Hepatocyte (in vitro differentiated cells): ENCODE data around the gene DPP9. TPM values are rescaled to one million over a fixed set of nuclear protein-coding genes. Genes with fewer than 3 reads are reported as not detected.

Experiments used
- DNase-seq: peaks from one replicate; pipeline ENCODE4 v3.0.0-alpha.2; 2016; ENCODE audit warnings: low spot score
- H2AFZ ChIP-seq: fragments of 200-600 bp; sonication (generic); 2 replicates; pipeline ENCODE4 v1.6.0; 2016; ENCODE audit warnings: antibody characterized with exemption, mild to moderate bottlenecking
- H3K27ac ChIP-seq: fragments of 200-600 bp; sonication (generic); 2 replicates; pipeline ENCODE4 v1.5.1; 2016; ENCODE audit warnings: mild to moderate bottlenecking
- H3K27me3 ChIP-seq: fragments of 200-600 bp; sonication (generic); 2 replicates; pipeline ENCODE4 v1.6.1; 2016
- H3K36me3 ChIP-seq: fragments of 200-600 bp; sonication (generic); replicated peaks from 2 replicates; pipeline ENCODE4 v1.5.1; 2016; ENCODE audit warnings: low read depth; ENCODE audit not compliant: insufficient read depth
- H3K4me1 ChIP-seq: fragments of 200-600 bp; sonication (generic); 2 replicates; pipeline ENCODE4 v1.5.1; 2016; ENCODE audit warnings: mild to moderate bottlenecking, moderate library complexity; ENCODE audit not compliant: insufficient read depth
- H3K4me2 ChIP-seq: fragments of 200-600 bp; sonication (generic); 2 replicates; pipeline ENCODE4 v1.6.0; 2016
- H3K4me3 ChIP-seq: fragments of 200-600 bp; sonication (generic); 2 replicates; pipeline ENCODE4 v1.5.1; 2016; ENCODE audit warnings: mild to moderate bottlenecking
- H3K79me2 ChIP-seq: fragments of 200-600 bp; sonication (generic); 2 replicates; pipeline ENCODE4 v1.6.0; 2017; ENCODE audit warnings: mild to moderate bottlenecking
- H3K9me2 ChIP-seq: fragments of 200-600 bp; sonication (generic); replicated peaks from 2 replicates; pipeline ENCODE4 v1.6.0; 2017; ENCODE audit warnings: mild to moderate bottlenecking; ENCODE audit not compliant: insufficient read depth
- H3K9me3 ChIP-seq: fragments of 200-600 bp; sonication (generic); 2 replicates; pipeline ENCODE4 v1.5.1; 2016; ENCODE audit warnings: low read depth, mild to moderate bottlenecking
- H4K20me1 ChIP-seq: fragments of 200-600 bp; sonication (generic); 2 replicates; pipeline ENCODE4 v1.6.0; 2016; ENCODE audit warnings: mild to moderate bottlenecking; ENCODE audit not compliant: insufficient read depth, poor library complexity, severe bottlenecking
- CTCF ChIP-seq: fragments of 200-600 bp; sonication (generic); IDR thresholded peaks from 2 replicates; pipeline ENCODE4 v1.5.1; 2016; ENCODE audit warnings: antibody characterized with exemption, mild to moderate bottlenecking; ENCODE audit not compliant: poor library complexity
- EZH2 ChIP-seq: fragments of 200-600 bp; sonication (generic); IDR thresholded peaks from 2 replicates; pipeline ENCODE4 v1.6.1; 2016; ENCODE audit warnings: antibody characterized with exemption, mild to moderate bottlenecking, borderline replicate concordance
- EZH2phosphoT487 ChIP-seq: fragments of 200-600 bp; sonication (generic); IDR thresholded peaks from one replicate; pipeline ENCODE4 v1.6.1; 2018; ENCODE audit warnings: antibody characterized with exemption, mild to moderate bottlenecking, low read depth, moderate library complexity; ENCODE audit not compliant: unreplicated experiment, severe bottlenecking
- WGBS: methylation state at CpG from one replicate; pipeline ENCODE4 v1.1.6; 2016; ENCODE audit warnings: low lambda C conversion rate; ENCODE audit errors: missing lambda C conversion rate; 5-methylcytosine and 5-hydroxymethylcytosine counted together
- polyA plus RNA-seq: library from polyadenylated mRNA; unstranded; fragments of >200 nt; fragmentation: Nextera tagmentation; extraction: Ambion mirVana; gene quantifications from 2 replicates; pipeline ENCODE4 v1.2.1, GENCODE V29; 2016
- total RNA-seq: library from RNA; depleted of rRNA; stranded (reverse); fragments of >200 nt; gene quantifications from 2 replicates; pipeline ENCODE4 v1.2.3, GENCODE V29; 2014

The DPP9 gene
- total and polyA plus RNA-seq, 2 experiments from 2014 or later: 27.6 to 32.7 TPM

- 96% methylated on average over 4 of the region's 4 CpGs for WGBS
- H2AFZ ChIP-seq: no peak overlapping the region
- TF ChIP-seq EZH2phosphoT487: no peak
- TF ChIP-seq CTCF: no peak
- TF ChIP-seq EZH2: no peak
- H3K4me3 ChIP-seq: no peak overlapping the region
- peaks cover 8% of the 10 kb centered on the region for H3K79me2 ChIP-seq
- no peak overlapping the region for H3K27ac ChIP-seq
- no peaks in the 10 kb centered on the region for H3K9me2 ChIP-seq
- no peaks in the 10 kb centered on the region for H4K20me1 ChIP-seq
- DNase-seq: no peak
- H3K4me2 ChIP-seq: no peak overlapping the region
- no peaks in the 10 kb centered on the region for H3K9me3 ChIP-seq
- H3K4me1 ChIP-seq: peaks cover 7% of the 10 kb centered on the region
- H3K27me3 ChIP-seq: no peaks in the 10 kb centered on the region
- no peaks in the 10 kb centered on the region for H3K36me3 ChIP-seq
These were observed 49.9 kb downstream of the DPP9 start for GRCh38 chr19:4673726-4674125.

GRCh38 chr19:4673216-4673615, 50.4 kb downstream of the DPP9 start:
- H4K20me1 ChIP-seq: no peaks in the 10 kb centered on the region
- no peaks in the 10 kb centered on the region for H3K9me2 ChIP-seq
- peaks cover 9% of the 10 kb centered on the region for H3K4me1 ChIP-seq
- no peak for DNase-seq
- no peaks in the 10 kb centered on the region for H3K36me3 ChIP-seq
- H3K27ac ChIP-seq: no peak overlapping the region
- no peaks in the 10 kb centered on the region for H3K27me3 ChIP-seq
- no peak overlapping the region for H3K4me3 ChIP-seq
- no peaks in the 10 kb centered on the region for H3K9me3 ChIP-seq
- H2AFZ ChIP-seq: no peak overlapping the region
- peaks cover 13% of the 10 kb centered on the region for H3K79me2 ChIP-seq
- 93% methylated on average over 4 of the region's 4 CpGs for WGBS
- TF ChIP-seq EZH2phosphoT487 (no peak), CTCF (no peak), EZH2 (no peak)
- no peak overlapping the region for H3K4me2 ChIP-seq

GRCh38 chr19:4671185-4671851, 52.3 kb downstream of the DPP9 start:
- no peak overlapping the region for H2AFZ ChIP-seq
- H3K9me2 ChIP-seq: no peaks in the 10 kb centered on the region
- peaks cover 9% of the 10 kb centered on the region for H3K4me1 ChIP-seq
- H4K20me1 ChIP-seq: no peaks in the 10 kb centered on the region
- no peak overlapping the region for H3K4me3 ChIP-seq
- H3K27me3 ChIP-seq: no peaks in the 10 kb centered on the region
- H3K9me3 ChIP-seq: no peaks in the 10 kb centered on the region
- 70% methylated on average over 10 of the region's 10 CpGs for WGBS
- H3K36me3 ChIP-seq: no peaks in the 10 kb centered on the region
- no peak for DNase-seq
- H3K4me2 ChIP-seq: no peak overlapping the region
- peaks cover 22% of the 10 kb centered on the region for H3K79me2 ChIP-seq
- no peak overlapping the region for H3K27ac ChIP-seq
- TF ChIP-seq EZH2phosphoT487 (no peak), CTCF (no peak), EZH2 (no peak)
